Measurements from ENCODE around the gene CCKAR.

DNA sequence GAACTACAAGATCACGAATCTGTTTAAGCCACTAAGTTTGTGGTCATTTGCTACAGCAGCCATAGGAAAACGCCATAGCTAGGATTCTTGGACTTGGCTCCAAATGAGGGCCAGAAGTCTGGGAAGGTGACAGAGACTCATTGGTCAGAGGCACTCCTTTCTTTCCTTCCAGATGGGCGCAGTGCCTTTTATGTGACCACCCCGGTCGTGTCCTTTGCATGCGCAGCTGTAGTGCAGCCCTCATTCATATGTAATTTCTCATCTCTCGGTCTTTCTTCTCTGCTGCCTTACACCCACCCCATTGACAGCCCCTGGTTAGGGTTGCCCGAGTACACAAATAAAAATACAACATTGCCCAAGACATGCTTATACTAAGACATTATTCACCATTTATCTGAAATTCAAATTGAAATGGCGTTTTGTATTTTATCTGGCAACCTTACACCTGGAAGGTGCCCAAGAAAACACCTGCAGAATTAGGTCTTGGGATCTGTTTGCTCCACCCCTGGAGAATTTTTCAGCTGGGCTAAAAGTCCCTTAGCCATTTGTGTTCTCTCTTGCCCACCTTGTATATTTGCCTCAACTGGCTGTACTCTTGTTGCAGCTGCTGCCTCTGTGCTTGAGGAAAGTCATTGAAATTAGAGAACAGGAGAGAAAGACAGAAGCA lies 21.9 kb downstream of the CCKAR start:
- TF ChIP-seq CTCF (IDR thresholded peaks at IDR 0.05; ENCODE audit: poor library complexity) (no peak), EZH2phosphoT487 (IDR thresholded peaks at IDR 0.05; ENCODE audit: low read depth, severe bottlenecking, unreplicated experiment) (no peak)
